Stomach smooth muscle (tissue), 2 donors: Measurements from ENCODE around the gene TTC31.

ENCODE experiments used
- H3K27ac ChIP-seq: one replicate; pipeline ENCODE4 v1.7.0; 2013; ENCODE audit warnings: mild to moderate bottlenecking, low read length, inconsistent platforms
- H3K27me3 ChIP-seq, 2 donors: one replicate each; pipeline ENCODE4 v1.7.0; 2013; ENCODE audit warnings: low read length in 2 of 2; ENCODE audit not compliant: insufficient read depth in 2 of 2, control insufficient read depth in 1 of 2
- H3K36me3 ChIP-seq, 2 donors: one replicate each; pipeline ENCODE4 v1.7.0; 2013; ENCODE audit warnings: low read length in 2 of 2; ENCODE audit not compliant: control insufficient read depth in 2 of 2, insufficient read depth in 2 of 2
- H3K4me1 ChIP-seq: one replicate; pipeline ENCODE4 v1.7.0; 2013; ENCODE audit warnings: low read length; ENCODE audit not compliant: control insufficient read depth, insufficient read depth
- H3K4me3 ChIP-seq, 2 donors: one replicate each; pipeline ENCODE4 v1.7.0; 2013; ENCODE audit warnings: low read length in 2 of 2
- H3K9ac ChIP-seq, 2 donors: one replicate each; pipeline ENCODE4 v1.7.0; 2013; ENCODE audit warnings: low read length in 2 of 2, mild to moderate bottlenecking in 1 of 2
- H3K9me3 ChIP-seq, 2 donors: one replicate each; pipeline ENCODE4 v1.7.0; 2013; ENCODE audit warnings: low read length in 2 of 2; ENCODE audit not compliant: control insufficient read depth in 2 of 2
- donor health status: healthy.
- donor health status: Pancreatic carcinoma.

The TTC31 gene

GRCh38 chr2:74529357-74530238, 46.7 kb downstream of the TTC31 start, which contains the start of the genes AUP1 and HTRA2:
Gene AUP1, minus strand, starts transcription at chr2:74529706. Its CDS starts 77 bp downstream, at chr2:74529629.
Gene HTRA2, plus strand, starts transcription at chr2:74529933. Its CDS starts 74 bp downstream, at chr2:74530007.
- H3K27ac ChIP-seq: peak within 1 kb of the TSS; percentile 77
- H3K4me1 ChIP-seq: peaks cover 31% of the 10 kb centered on the region
- peak within 1 kb of the TSS; percentile 79 to 99 for H3K4me3 ChIP-seq
- peak within 1 kb of the TSS; percentile 79 to 91 for H3K9ac ChIP-seq
- H3K27me3 ChIP-seq: no peaks in the 10 kb centered on the region
- H3K36me3 ChIP-seq: peaks cover 25 to 41% of the 10 kb centered on the region in 2 donors
- H3K9me3 ChIP-seq: no peaks in the 10 kb centered on the region

GRCh38 chr2:74530239-74531187, 47.6 kb downstream of the TTC31 start:
- H3K27ac ChIP-seq: peak overlapping the region; percentile 77
- H3K4me3 ChIP-seq: peak overlapping the region; percentile 79 to 99
- H3K36me3 ChIP-seq: peaks cover 25 to 41% of the 10 kb centered on the region in 2 donors
- H3K9ac ChIP-seq: peak overlapping the region; percentile 72 to 80
- H3K27me3 ChIP-seq: no peaks in the 10 kb centered on the region
- no peaks in the 10 kb centered on the region for H3K9me3 ChIP-seq
- peaks cover 31% of the 10 kb centered on the region for H3K4me1 ChIP-seq

GRCh38 chr2:74531666-74532065, 48.8 kb downstream of the TTC31 start:
- Histone ChIP-seq H3K27ac (no peak overlapping the region), H3K4me3 (no peak overlapping the region), H3K4me1 (peaks cover 31% of the 10 kb centered on the region), H3K9me3 (no peaks in the 10 kb centered on the region), H3K9ac (peak overlapping the region in 1 of 2 donors; percentile 18), H3K27me3 (no peaks in the 10 kb centered on the region), H3K36me3 (peaks cover 14 to 32% of the 10 kb centered on the region in 2 donors)

- Histone ChIP-seq H3K4me3 (no peak overlapping the region), H3K36me3 (peaks cover 10 to 27% of the 10 kb centered on the region in 2 donors), H3K27me3 (no peaks in the 10 kb centered on the region), H3K9me3 (no peaks in the 10 kb centered on the region), H3K9ac (peak overlapping the region in 1 of 2 donors; percentile 18), H3K27ac (no peak overlapping the region), H3K4me1 (peaks cover 31% of the 10 kb centered on the region)
These were observed 49.3 kb downstream of the TTC31 start for GRCh38 chr2:74532222-74532621.

GRCh38 chr2:74533464-74533863, 50.6 kb downstream of the TTC31 start:
- Histone ChIP-seq H3K9me3 (no peaks in the 10 kb centered on the region), H3K27me3 (peaks cover 0 to 2% of the 10 kb centered on the region in 2 donors), H3K4me3 (no peak overlapping the region), H3K4me1 (peaks cover 23% of the 10 kb centered on the region), H3K27ac (no peak overlapping the region), H3K36me3 (peaks cover 6 to 19% of the 10 kb centered on the region in 2 donors), H3K9ac (no peak overlapping the region)

GRCh38 chr2:74534411-74534810, 51.5 kb downstream of the TTC31 start:
- Histone ChIP-seq H3K36me3 (peaks cover 6 to 19% of the 10 kb centered on the region in 2 donors), H3K9me3 (no peaks in the 10 kb centered on the region), H3K27me3 (peaks cover 0 to 3% of the 10 kb centered on the region in 2 donors), H3K9ac (no peak overlapping the region), H3K4me3 (no peak overlapping the region), H3K27ac (no peak overlapping the region), H3K4me1 (peaks cover 13% of the 10 kb centered on the region)

- no peak overlapping the region for H3K27ac ChIP-seq
- peaks cover 0 to 3% of the 10 kb centered on the region in 2 donors for H3K27me3 ChIP-seq
- no peaks in the 10 kb centered on the region for H3K9me3 ChIP-seq
- H3K36me3 ChIP-seq: peaks cover 6 to 19% of the 10 kb centered on the region in 2 donors
- H3K4me3 ChIP-seq: no peak overlapping the region
- H3K4me1 ChIP-seq: peaks cover 12% of the 10 kb centered on the region
- H3K9ac ChIP-seq: no peak overlapping the region
These were observed 52.6 kb downstream of the TTC31 start for GRCh38 chr2:74535440-74535965.

GRCh38 chr2:74536166-74536950, 53.5 kb downstream of the TTC31 start:
- Histone ChIP-seq H3K9ac (no peak overlapping the region), H3K27me3 (peaks cover 0 to 3% of the 10 kb centered on the region in 2 donors), H3K4me1 (peaks cover 4% of the 10 kb centered on the region), H3K9me3 (no peaks in the 10 kb centered on the region), H3K27ac (no peak overlapping the region), H3K4me3 (no peak overlapping the region), H3K36me3 (peaks cover 6 to 19% of the 10 kb centered on the region in 2 donors)

GRCh38 chr2:74537140-74537539, 54.3 kb downstream of the TTC31 start:
- H3K9me3 ChIP-seq: no peaks in the 10 kb centered on the region
- peaks cover 0 to 3% of the 10 kb centered on the region in 2 donors for H3K27me3 ChIP-seq
- H3K36me3 ChIP-seq: peaks cover 6 to 14% of the 10 kb centered on the region in 2 donors
- H3K27ac ChIP-seq: no peak overlapping the region
- H3K4me3 ChIP-seq: no peak overlapping the region
- H3K4me1 ChIP-seq: no peaks in the 10 kb centered on the region
- H3K9ac ChIP-seq: no peak overlapping the region
